HG03039 (cell line): ENCODE results near the gene GPT2.
A peak's percentile ranks its signal among the peaks of the same experiment; 100 is the strongest.
"Not testable (repeated sequence)": the region's sequence is repeated elsewhere in the genome, so short reads cannot be mapped to it uniquely, and the experiment has no call there.

ENCODE experiments used
- ATAC-seq: cut with Tn5 transposase; IDR thresholded peaks from one replicate; pipeline ENCODE4 v1.9.1; 2021; ENCODE audit warnings: mild to moderate bottlenecking, moderate library complexity; ENCODE audit not compliant: unreplicated experiment

The GPT2 gene

DNA sequence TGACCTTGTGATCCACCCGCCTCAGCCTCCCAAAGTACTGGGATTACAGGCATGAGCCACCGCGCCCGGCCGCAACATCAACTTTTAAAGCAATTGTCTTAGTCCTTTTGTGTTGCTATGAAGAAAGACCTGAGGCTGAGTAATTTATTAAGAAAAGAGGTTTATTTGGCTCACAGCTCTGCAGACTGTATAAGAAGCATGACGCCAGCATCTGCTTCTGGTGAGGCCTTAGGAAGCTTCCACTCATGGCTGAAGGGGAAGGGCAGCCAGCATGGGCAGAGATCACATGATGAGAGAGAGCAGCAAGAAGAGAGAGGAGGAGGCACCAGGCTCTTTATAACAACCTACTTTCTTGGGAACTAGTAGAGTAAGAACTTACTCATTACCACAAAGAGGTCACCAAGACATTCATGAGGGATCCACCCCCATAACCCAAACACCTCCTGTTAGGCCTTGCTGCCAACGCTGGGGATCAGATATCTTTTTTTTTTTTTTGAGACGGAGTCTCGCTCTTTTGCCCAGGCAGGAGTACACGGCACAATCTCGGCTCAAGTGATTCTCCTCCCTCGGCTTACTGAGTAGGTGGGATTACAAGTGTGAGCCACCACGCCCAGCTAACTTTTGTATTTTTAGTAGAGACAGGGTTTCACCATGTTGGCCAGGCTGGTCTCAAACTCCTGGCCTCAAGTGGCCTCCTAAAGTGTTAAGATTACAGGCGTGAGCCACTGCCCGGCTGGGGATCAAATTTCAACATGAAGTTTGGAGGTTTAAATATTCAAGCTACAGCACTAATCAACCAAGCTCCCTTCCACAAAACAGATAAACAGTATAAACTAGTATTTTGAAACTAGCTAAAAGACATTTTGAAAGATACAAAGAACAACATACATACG lies 21.4 kb upstream of the GPT2 start:
- ATAC-seq, result no peak

DNA sequence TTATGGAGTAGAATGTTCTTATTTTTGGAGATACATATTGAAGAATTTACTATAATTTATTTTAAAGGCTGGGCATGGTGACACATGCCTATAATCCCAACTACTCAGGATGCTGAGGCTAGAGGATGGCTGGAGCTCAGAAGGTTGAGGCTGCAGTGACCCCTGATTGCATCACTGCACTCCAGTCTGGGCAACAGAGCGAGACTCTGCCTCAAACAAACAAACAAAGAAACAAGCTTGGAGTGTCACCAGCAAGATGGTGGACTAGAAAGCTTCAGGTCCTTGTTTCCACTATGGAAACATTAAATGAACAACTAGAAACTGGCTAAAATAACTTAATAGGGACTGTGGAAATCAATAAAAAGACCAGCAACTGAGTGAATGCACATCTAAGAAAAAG lies 17.9 kb upstream of the GPT2 start:
- no peak for ATAC-seq

GRCh38 chr16:46867486-46867885 lies 16.7 kb upstream of the GPT2 start:
- ATAC-seq, result not testable (repeated sequence)

DNA sequence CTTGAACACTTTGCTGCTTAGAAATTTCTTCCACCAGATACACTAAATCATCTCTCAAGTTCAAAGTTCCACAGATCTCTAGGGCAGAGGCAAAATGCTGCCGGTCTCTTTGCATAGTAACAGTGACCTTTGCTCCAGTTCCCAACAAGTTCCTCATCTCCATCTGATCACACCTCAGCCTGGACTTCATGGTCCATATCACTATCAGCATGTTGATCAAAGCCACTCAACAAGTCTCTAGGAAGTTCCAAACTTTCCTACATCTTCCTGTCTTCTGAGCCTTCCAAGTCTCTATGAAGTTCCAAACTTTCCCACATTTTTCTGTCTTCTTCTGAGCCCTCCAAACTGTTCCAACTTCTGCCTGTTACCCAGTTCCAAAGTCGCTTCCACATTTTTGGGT lies 15.3 kb upstream of the GPT2 start:
- not testable (repeated sequence) for ATAC-seq

GRCh38 chr16:46871597-46871996 lies 12.6 kb upstream of the GPT2 start:
- no peak for ATAC-seq

DNA sequence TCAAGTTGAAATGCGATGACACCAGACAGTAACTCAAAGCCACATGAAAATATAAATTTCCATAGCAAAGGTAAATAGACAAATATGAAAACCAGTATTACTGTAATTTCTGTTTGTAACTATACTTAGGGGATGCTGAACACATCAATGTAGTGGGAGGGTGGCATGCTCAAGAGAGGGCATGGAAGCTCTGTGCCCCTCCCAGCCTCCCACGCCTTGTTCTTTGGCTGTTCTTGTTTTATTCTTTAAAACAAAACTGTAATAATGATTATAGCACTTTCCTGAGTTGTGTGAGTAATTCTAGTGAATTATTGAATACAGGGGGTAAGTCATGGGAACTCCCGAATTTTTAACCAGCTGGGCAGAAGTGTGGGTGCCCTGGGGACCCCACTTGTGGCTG lies 11.0 kb upstream of the GPT2 start:
- no peak for ATAC-seq

- ATAC-seq, result no peak
Measured at GRCh38 chr16:46875243-46875642, 8.9 kb upstream of the GPT2 start.

GRCh38 chr16:46882304-46882939 lies 1.7 kb upstream of the GPT2 start:
- ATAC-seq, result no peak

DNA sequence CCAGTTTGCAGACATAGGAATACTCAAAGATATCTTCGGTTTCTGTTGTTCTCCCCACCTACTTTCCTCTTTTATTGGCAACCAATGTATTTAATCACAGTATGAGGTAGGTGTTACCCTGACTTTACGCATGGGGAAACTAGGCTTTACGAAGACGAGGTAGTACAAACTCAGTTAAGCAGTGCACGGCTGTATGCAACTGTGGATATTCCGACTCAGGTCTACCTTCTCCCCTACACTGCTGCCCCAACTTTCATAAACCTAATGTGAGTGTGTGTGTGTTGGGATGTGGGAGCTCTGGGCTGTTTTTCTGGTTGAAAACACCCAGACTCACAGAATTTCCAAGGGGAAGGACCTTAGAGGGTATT lies 1.2 kb upstream of the GPT2 start:
- ATAC-seq, result no peak

DNA sequence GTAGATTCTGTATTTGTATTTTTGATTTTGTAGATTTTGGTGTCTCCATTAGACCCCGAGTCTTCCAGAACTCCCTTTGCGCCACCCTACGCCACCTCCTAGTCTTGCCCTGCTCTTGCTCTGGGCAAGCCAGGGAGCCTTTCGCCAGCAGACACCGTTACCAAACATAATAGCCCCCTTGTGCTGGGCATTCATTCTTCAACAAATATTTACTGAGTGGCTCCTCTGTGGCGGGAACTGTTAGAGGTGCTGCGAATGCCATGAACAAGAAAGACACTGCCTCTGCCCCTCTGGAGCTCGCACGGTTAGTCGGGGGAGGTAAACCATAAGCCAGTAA lies 841 bp upstream of the GPT2 start:
- no peak for ATAC-seq

DNA sequence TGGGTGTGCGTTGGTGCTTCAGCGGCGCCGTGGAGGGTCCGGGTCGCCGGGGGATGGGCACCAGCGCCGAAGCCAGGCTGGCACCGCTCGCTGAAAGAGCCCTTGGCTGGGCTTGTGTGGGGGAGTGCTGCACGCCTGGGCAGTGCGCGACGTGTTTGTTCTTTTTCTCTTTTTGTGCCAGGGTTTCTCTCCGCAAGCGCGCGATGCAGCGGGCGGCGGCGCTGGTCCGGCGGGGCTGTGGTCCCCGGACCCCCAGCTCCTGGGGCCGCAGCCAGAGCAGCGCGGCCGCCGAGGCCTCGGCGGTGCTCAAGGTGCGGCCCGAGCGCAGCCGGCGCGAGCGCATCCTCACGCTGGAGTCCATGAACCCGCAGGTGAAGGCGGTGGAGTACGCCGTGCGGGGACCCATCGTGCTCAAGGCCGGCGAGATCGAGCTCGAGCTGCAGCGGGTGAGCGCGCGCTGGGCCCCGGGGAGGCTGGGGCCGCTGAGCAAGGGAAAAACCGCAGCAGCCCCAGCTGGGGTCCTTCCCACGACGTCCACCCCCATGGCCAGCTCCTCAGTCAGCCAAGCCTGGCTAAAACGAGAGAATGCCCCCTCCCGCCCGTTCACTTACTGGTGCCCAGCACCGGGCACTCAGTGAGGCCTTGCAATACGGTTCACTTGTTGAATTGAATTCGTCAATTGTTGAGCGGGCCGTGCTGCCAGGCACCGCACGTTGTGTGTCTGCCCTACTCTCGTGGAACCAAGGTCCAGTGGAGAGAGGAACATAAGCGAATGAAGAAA lies 541 bp downstream of the GPT2 start:
- ATAC-seq, result no peak

- no peak for ATAC-seq
Measured at GRCh38 chr16:46885960-46886763, 2.0 kb downstream of the GPT2 start.

GRCh38 chr16:46886764-46887523 lies 2.8 kb downstream of the GPT2 start:
- no peak for ATAC-seq

GRCh38 chr16:46887524-46887854 lies 3.3 kb downstream of the GPT2 start:
- no peak for ATAC-seq

DNA sequence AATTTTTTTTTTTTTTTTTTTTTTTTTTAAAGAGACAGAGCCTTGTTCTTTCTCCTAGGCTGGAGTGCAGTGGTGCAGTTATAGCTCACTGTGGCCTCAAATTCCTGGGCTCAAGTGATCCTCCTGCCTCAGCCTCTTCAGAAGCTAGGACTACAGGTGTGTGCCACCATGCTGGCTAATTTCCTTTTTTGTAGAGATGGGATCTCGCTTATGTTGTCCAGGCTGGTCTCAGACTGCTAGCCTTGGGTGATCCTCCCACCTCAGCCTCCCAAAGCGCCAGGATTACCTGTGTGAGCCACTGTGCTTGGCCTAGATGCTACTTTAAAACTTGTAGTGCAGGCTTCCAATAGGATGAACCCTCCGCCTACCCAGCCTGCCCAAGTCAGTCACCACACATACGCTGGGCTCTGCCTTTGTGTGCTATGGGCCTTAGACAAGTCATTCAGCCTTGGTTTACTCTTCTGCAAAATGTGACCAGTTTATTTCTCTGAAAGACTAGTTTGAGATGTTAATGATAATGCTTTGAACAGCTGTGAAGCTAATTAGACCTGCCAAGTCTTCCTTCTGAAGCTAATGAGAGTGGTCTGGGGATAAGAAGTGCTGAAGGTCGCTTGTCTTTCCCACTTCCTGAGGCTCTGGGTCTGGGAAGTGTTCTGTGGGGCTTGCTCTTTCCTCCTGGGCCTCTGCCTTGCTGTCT lies 5.2 kb downstream of the GPT2 start:
- ATAC-seq, result no peak

DNA sequence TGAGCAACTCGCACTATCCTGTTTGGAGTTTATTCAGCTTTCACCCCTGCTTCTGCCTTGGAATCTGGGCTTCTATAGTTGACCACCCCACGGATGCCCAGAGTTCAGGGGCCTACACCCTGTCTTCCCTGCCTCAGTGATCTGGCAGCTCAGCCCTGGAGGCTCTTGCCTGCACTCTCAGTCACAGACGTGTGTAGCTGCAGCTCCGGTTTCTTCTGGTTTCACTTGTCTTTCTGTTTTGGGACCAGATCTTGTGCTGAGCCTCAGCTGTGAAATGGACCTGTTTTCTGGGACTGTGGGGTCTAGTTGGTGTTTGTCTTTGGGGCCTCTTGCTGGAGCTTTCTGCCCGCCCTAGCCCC lies 5.8 kb downstream of the GPT2 start:
- peak; percentile 50 for ATAC-seq

- no peak for ATAC-seq
Measured at GRCh38 chr16:46891910-46892309, 7.7 kb downstream of the GPT2 start.

- no peak for ATAC-seq
Measured at GRCh38 chr16:46894036-46894672, 10.0 kb downstream of the GPT2 start.
